HepG2 (cell line): Measurements from ENCODE around the gene MTSS2. TPM values are rescaled to one million over a fixed set of nuclear protein-coding genes. Genes with fewer than 3 reads are reported as not detected.
A peak's percentile ranks its signal among the peaks of the same experiment; 100 is the strongest.

Experiments
- CBX2 ChIP-seq, 2 experiments: fragments of 200-600 bp in 1 of 2; sonication (generic); formaldehyde crosslinking in 1 of 2; IDR thresholded peaks; 2 replicates each; pipeline versions ENCODE4 v1.7.0 to v1.8.1; 2018 to 2022; ENCODE audit warnings: low read depth in 2 of 2, low read length in 1 of 2, mild to moderate bottlenecking in 1 of 2, missing genetic modification reagents in 1 of 2
- DNMT3B ChIP-seq: conservative IDR thresholded peaks from 2 replicates; pipeline ENCODE4 v1.6.1; 2016; ENCODE audit warnings: missing biosample characterization, control low read depth
- MAFF ChIP-seq: IDR thresholded peaks from 2 replicates; pipeline ENCODE4 v1.6.1; 2011; ENCODE audit warnings: low read depth, low read length, improper control_type of control experiment
- MBD4 ChIP-seq: IDR thresholded peaks from 2 replicates; pipeline ENCODE4 v1.6.1; 2012; ENCODE audit warnings: low read length, inconsistent platforms, borderline replicate concordance
- MBNL3 ChIP-seq: fragments of 250-450 bp; sonication (Bioruptor Pico); conservative IDR thresholded peaks from 2 replicates; pipeline ENCODE4 v1.8.0; 2022; ENCODE audit warnings: mild to moderate bottlenecking, inconsistent platforms
- NCOR1 ChIP-seq: fragments of 200-600 bp; sonication (generic); IDR thresholded peaks from 2 replicates; pipeline ENCODE4 v1.7.0; 2017; ENCODE audit warnings: antibody characterized with exemption, low read length, borderline replicate concordance
- PHF20 ChIP-seq: sonication (generic); formaldehyde crosslinking; IDR thresholded peaks from 2 replicates; pipeline ENCODE4 v1.5.0; 2020; ENCODE audit warnings: mild to moderate bottlenecking, missing genetic modification reagents
- POLR2A ChIP-seq, 2 experiments: IDR thresholded peaks; 2 replicates each; pipeline ENCODE4 v1.6.1; 2011; ENCODE audit warnings: low read depth in 2 of 2, low read length in 2 of 2, mild to moderate bottlenecking in 1 of 2, moderate library complexity in 1 of 2; ENCODE audit not compliant: insufficient read depth in 1 of 2
- SP5 ChIP-seq: IDR thresholded peaks from 2 replicates; pipeline ENCODE4 v1.6.1; 2016; ENCODE audit warnings: low read depth, borderline replicate concordance
- TBP ChIP-seq: sonication (generic); formaldehyde crosslinking; IDR thresholded peaks from 2 replicates; pipeline ENCODE4 v1.5.0; 2020; ENCODE audit warnings: missing genetic modification reagents
- ZKSCAN8 ChIP-seq: IDR thresholded peaks from 2 replicates; pipeline ENCODE4 v1.6.1; 2016; ENCODE audit warnings: borderline replicate concordance, missing genetic modification reagents, missing compliant biosample characterization
- ZNF143 ChIP-seq: sonication (generic); formaldehyde crosslinking; IDR thresholded peaks from 2 replicates; pipeline ENCODE4 v1.4.0; 2020; ENCODE audit warnings: missing genetic modification reagents
- ZNF430 ChIP-seq: sonication (generic); formaldehyde crosslinking; IDR thresholded peaks from 2 replicates; pipeline ENCODE4 v1.9.0; 2021; ENCODE audit warnings: mild to moderate bottlenecking, missing genetic modification reagents
- ZNF460 ChIP-seq: sonication (generic); formaldehyde crosslinking; IDR thresholded peaks from 2 replicates; pipeline ENCODE4 v1.5.1; 2020; ENCODE audit warnings: missing genetic modification reagents, mild to moderate bottlenecking, borderline replicate concordance
- ZNF552 ChIP-seq: sonication (generic); formaldehyde crosslinking; IDR thresholded peaks from 2 replicates; pipeline ENCODE4 v1.9.0; 2022; ENCODE audit warnings: missing genetic modification reagents, mild to moderate bottlenecking, borderline replicate concordance
- ZNF589 ChIP-seq: sonication (generic); formaldehyde crosslinking; conservative IDR thresholded peaks from 2 replicates; pipeline ENCODE4 v1.8.0; 2022; ENCODE audit warnings: mild to moderate bottlenecking, moderate library complexity, missing genetic modification reagents
- ZSCAN29 ChIP-seq: sonication (generic); formaldehyde crosslinking; conservative IDR thresholded peaks from 2 replicates; pipeline ENCODE4 v1.4.0; 2020; ENCODE audit warnings: mild to moderate bottlenecking, missing genetic modification reagents
- polyA plus RNA-seq, 8 experiments: library from polyadenylated mRNA; depleted of rRNA in 3 of 8; stranded (reverse) in 7 of 8; unstranded in 1 of 8; fragments of >200 nt; fragmentation: Illumina TruSeq in 4 of 8; extraction: Trizol in 4 of 8; gene quantifications; 2 replicates each; pipeline versions ENCODE4 v1.2.1 to v1.2.3, GENCODE V29; 2011 to 2016; ENCODE audit warnings: low read depth in 4 of 8, missing spikeins in 1 of 8, mixed read lengths in 1 of 8; ENCODE audit not compliant: insufficient read depth in 1 of 8
- total RNA-seq, 5 experiments: library from RNA; depleted of rRNA; stranded (reverse); fragments of >200 nt; fragmentation: Illumina TruSeq; extraction: Trizol; gene quantifications; 2 replicates each; pipeline ENCODE4 v1.2.3, GENCODE V29; 2016; ENCODE audit warnings: low read depth in 1 of 5
- TF ChIP-seq, protein P1 (sequence below): sonication (generic); formaldehyde crosslinking; IDR thresholded peaks from 2 replicates; pipeline ENCODE4 v1.8.0; 2022; ENCODE audit warnings: mild to moderate bottlenecking, missing genetic modification reagents
- TF ChIP-seq, protein P2 (sequence below): IDR thresholded peaks from 2 replicates; pipeline ENCODE4 v1.6.1; 2016
- TF ChIP-seq, protein P3 (sequence below): sonication (generic); formaldehyde crosslinking; conservative IDR thresholded peaks from 2 replicates; pipeline ENCODE4 v1.4.0; 2020; ENCODE audit warnings: missing genetic modification reagents
- TF ChIP-seq, protein P4 (sequence below): sonication (generic); formaldehyde crosslinking; IDR thresholded peaks from 2 replicates; pipeline ENCODE4 v1.4.0; 2020; ENCODE audit warnings: missing genetic modification reagents, borderline replicate concordance
- TF ChIP-seq, protein P5 (sequence below): sonication (generic); IDR thresholded peaks from 2 replicates; pipeline ENCODE4 v1.6.1; 2016; ENCODE audit warnings: low read depth, borderline replicate concordance

The MTSS2 gene
- total and polyA plus RNA-seq, 2 of the 13 experiments (the other 11 are each of a cell fraction or from before 2014, with no cell fraction given): 132 to 242 TPM

DNA sequence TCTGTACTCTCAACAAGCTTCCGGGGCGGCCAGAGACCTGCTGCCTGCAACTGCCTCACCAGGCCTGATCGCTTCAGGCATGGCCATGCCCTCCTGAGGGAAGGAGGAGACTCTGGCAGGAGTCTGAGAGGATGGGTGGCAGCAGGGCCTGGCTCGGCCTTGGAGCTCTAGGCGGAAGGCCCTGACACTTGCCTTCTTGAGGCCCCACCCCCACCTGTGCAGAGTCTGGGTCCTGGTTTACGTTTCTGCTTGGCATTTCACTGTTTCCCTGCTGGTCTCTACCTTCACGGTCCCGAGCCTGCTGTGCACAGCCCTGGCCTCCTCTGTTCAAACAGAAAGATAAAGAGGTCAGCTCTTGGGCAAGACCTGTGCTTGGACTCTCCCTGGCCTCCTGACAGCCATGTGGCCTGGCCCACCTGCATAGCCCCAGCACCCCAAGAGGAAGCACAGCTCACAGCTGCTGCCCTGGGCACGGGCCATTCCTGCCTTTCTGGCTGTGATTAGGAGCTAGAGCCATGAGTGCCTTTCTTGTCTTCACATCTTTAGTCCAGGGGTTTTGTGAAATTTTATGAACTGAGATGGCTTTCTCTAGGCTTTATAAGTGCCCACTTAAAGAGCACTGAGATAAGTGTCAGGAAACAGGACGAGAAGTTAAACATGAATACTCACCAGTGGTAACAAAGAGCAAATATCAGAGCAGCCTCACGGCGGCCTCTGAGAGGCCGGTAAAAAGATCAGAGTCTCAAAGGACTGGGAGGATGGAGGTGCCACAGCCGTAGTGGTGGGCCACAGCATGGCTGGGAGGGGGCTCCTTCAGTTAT lies 25.6 kb upstream of the MTSS2 start (continued):
- no peak for TF ChIP-seq ZNF589 (CRISPR knock-in tag)
- TF ChIP-seq ZKSCAN8: peak; percentile 89; the same call in 1 of the 2 replicates
- TF ChIP-seq, protein P1, sequence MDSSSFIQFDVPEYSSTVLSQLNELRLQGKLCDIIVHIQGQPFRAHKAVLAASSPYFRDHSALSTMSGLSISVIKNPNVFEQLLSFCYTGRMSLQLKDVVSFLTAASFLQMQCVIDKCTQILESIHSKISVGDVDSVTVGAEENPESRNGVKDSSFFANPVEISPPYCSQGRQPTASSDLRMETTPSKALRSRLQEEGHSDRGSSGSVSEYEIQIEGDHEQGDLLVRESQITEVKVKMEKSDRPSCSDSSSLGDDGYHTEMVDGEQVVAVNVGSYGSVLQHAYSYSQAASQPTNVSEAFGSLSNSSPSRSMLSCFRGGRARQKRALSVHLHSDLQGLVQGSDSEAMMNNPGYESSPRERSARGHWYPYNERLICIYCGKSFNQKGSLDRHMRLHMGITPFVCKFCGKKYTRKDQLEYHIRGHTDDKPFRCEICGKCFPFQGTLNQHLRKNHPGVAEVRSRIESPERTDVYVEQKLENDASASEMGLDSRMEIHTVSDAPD (CRISPR knock-in tag): peak; percentile 11; the same call in 1 of the 2 replicates
- TF ChIP-seq SP5: no peak
- TF ChIP-seq NCOR1: no peak
- TF ChIP-seq, protein P2, sequence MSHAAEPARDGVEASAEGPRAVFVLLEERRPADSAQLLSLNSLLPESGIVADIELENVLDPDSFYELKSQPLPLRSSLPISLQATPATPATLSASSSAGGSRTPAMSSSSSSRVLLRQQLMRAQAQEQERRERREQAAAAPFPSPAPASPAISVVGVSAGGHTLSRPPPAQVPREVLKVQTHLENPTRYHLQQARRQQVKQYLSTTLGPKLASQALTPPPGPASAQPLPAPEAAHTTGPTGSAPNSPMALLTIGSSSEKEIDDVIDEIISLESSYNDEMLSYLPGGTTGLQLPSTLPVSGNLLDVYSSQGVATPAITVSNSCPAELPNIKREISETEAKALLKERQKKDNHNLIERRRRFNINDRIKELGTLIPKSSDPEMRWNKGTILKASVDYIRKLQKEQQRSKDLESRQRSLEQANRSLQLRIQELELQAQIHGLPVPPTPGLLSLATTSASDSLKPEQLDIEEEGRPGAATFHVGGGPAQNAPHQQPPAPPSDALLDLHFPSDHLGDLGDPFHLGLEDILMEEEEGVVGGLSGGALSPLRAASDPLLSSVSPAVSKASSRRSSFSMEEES (CRISPR knock-in tag): peak; percentile 87
- TF ChIP-seq, protein P3, sequence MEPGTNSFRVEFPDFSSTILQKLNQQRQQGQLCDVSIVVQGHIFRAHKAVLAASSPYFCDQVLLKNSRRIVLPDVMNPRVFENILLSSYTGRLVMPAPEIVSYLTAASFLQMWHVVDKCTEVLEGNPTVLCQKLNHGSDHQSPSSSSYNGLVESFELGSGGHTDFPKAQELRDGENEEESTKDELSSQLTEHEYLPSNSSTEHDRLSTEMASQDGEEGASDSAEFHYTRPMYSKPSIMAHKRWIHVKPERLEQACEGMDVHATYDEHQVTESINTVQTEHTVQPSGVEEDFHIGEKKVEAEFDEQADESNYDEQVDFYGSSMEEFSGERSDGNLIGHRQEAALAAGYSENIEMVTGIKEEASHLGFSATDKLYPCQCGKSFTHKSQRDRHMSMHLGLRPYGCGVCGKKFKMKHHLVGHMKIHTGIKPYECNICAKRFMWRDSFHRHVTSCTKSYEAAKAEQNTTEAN (CRISPR knock-in tag): peak; percentile 63; the same call in 1 of the 2 replicates
- TF ChIP-seq, protein P4, sequence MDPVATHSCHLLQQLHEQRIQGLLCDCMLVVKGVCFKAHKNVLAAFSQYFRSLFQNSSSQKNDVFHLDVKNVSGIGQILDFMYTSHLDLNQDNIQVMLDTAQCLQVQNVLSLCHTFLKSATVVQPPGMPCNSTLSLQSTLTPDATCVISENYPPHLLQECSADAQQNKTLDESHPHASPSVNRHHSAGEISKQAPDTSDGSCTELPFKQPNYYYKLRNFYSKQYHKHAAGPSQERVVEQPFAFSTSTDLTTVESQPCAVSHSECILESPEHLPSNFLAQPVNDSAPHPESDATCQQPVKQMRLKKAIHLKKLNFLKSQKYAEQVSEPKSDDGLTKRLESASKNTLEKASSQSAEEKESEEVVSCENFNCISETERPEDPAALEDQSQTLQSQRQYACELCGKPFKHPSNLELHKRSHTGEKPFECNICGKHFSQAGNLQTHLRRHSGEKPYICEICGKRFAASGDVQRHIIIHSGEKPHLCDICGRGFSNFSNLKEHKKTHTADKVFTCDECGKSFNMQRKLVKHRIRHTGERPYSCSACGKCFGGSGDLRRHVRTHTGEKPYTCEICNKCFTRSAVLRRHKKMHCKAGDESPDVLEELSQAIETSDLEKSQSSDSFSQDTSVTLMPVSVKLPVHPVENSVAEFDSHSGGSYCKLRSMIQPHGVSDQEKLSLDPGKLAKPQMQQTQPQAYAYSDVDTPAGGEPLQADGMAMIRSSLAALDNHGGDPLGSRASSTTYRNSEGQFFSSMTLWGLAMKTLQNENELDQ: no peak
- no peak for TF ChIP-seq CBX2 (IDR thresholded peaks at IDR 0.05; ENCODE audit: low read depth, low read length)
- no peak for TF ChIP-seq CBX2 (CRISPR knock-in tag; IDR thresholded peaks at IDR 0.05; ENCODE audit: low read depth)
- no peak for TF ChIP-seq PHF20 (CRISPR knock-in tag)
- no peak; the same call in 1 of the 2 replicates for TF ChIP-seq DNMT3B
- TF ChIP-seq ZSCAN29 (CRISPR knock-in tag): peak; percentile 92
- TF ChIP-seq, protein P5, sequence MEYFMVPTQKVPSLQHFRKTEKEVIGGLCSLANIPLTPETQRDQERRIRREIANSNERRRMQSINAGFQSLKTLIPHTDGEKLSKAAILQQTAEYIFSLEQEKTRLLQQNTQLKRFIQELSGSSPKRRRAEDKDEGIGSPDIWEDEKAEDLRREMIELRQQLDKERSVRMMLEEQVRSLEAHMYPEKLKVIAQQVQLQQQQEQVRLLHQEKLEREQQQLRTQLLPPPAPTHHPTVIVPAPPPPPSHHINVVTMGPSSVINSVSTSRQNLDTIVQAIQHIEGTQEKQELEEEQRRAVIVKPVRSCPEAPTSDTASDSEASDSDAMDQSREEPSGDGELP: peak; percentile 88
- TF ChIP-seq POLR2A (IDR thresholded peaks at IDR 0.05; ENCODE audit: insufficient read depth in 1 of 2, low read depth in 2 of 2, low read length in 2 of 2): no peak
- no peak for TF ChIP-seq MBD4
- TF ChIP-seq ZNF430 (CRISPR knock-in tag): no peak
- no peak for TF ChIP-seq MBNL3 (CRISPR knock-in tag)
- TF ChIP-seq TBP (CRISPR knock-in tag): no peak
- TF ChIP-seq ZNF552 (CRISPR knock-in tag): peak; percentile 27; the same call in 1 of the 2 replicates
- TF ChIP-seq ZNF460: no peak; the same call in 1 of the 2 replicates
- TF ChIP-seq MAFF: no peak
- TF ChIP-seq ZNF143 (CRISPR knock-in tag): 0 out of 2 replicates have a peak, but pooled peaks have one; percentile 58
